PC-9 (cell line): ENCODE data around the gene OPN1SW. TPM values are rescaled to one million over a fixed set of nuclear protein-coding genes. Genes with fewer than 3 reads are reported as not detected.

Experiments
- BruUV-seq: library from RNA; stranded (reverse); fragments of 400-500 nt; replicated peaks from 2 replicates; lab custom pipeline; 2021; lab: Mats Ljungman, UMichigan
- CTCF ChIA-PET: fragments of 300-600 bp; sonication (Branson Sonifier 250); formaldehyde crosslinking; loops from one replicate; lab custom pipeline; 2022; ENCODE audit warnings: antibody characterized with exemption; lab: Charles Lee
- POLR2A ChIA-PET: fragments of 300-600 bp; sonication (Branson Sonifier 250); formaldehyde crosslinking; loops from one replicate; lab custom pipeline; 2022; ENCODE audit warnings: antibody characterized with exemption; ENCODE audit not compliant: unreplicated experiment; lab: Charles Lee
- DNase-seq, 2 experiments: peaks; one replicate each; pipeline versions ENCODE4 v3.0.0 to v3.0.0-alpha.2; 2015 to 2022; ENCODE audit warnings: mixed read lengths in 1 of 2
- H2AFZ ChIP-seq: fragments of 200-600 bp; sonication (generic); 2 replicates; pipeline ENCODE4 v1.8.1; 2017; ENCODE audit warnings: antibody characterized with exemption
- H3F3A ChIP-seq: fragments of 200-600 bp; sonication (generic); 2 replicates; pipeline ENCODE4 v1.8.1; 2017; ENCODE audit warnings: antibody characterized with exemption, mild to moderate bottlenecking, low read depth; ENCODE audit not compliant: insufficient read depth
- H3K27ac ChIP-seq: fragments of 200-600 bp; sonication (generic); 2 replicates; pipeline ENCODE4 v1.6.1; 2016; ENCODE audit warnings: mixed run types
- H3K27me3 ChIP-seq: fragments of 200-600 bp; sonication (generic); 2 replicates; pipeline ENCODE4 v1.6.1; 2016; ENCODE audit warnings: low read depth, mixed run types; ENCODE audit not compliant: insufficient read depth
- H3K36me3 ChIP-seq: fragments of 200-600 bp; sonication (generic); 2 replicates; pipeline ENCODE4 v1.6.1; 2016; ENCODE audit warnings: low read depth, mixed run types
- H3K4me1 ChIP-seq: fragments of 200-600 bp; sonication (generic); replicated peaks from 2 replicates; pipeline ENCODE4 v1.6.1; 2016; ENCODE audit warnings: mixed run types; ENCODE audit not compliant: insufficient read depth
- H3K4me2 ChIP-seq: fragments of 200-600 bp; sonication (generic); 2 replicates; pipeline ENCODE4 v1.6.1; 2017; ENCODE audit warnings: mixed run types
- H3K4me3 ChIP-seq: fragments of 200-600 bp; sonication (generic); 2 replicates; pipeline ENCODE4 v1.6.1; 2016; ENCODE audit warnings: mixed run types
- H3K79me2 ChIP-seq: fragments of 200-600 bp; sonication (generic); 2 replicates; pipeline ENCODE4 v1.6.1; 2017; ENCODE audit warnings: low read depth, mixed run types
- H3K9me2 ChIP-seq: fragments of 200-600 bp; sonication (generic); 2 replicates; pipeline ENCODE4 v1.8.1; 2017; ENCODE audit warnings: mild to moderate bottlenecking; ENCODE audit not compliant: insufficient read depth
- H3K9me3 ChIP-seq: fragments of 200-600 bp; sonication (generic); 2 replicates; pipeline ENCODE4 v1.8.1; 2016; ENCODE audit warnings: low read depth; ENCODE audit not compliant: insufficient read depth
- H4K20me1 ChIP-seq: fragments of 200-600 bp; sonication (generic); 2 replicates; pipeline ENCODE4 v1.8.1; 2017; ENCODE audit not compliant: insufficient read depth
- EZH2 ChIP-seq: fragments of 200-600 bp; sonication (generic); IDR thresholded peaks from 2 replicates; pipeline ENCODE4 v1.8.0; 2017; ENCODE audit warnings: antibody characterized with exemption, low read depth
- intact Hi-C: fragments of 100-400 bp; cut with micrococcal nuclease; formaldehyde crosslinking; loops from one replicate; pipeline ENCODE4 v1.10.0; 2022; ENCODE audit not compliant: unreplicated experiment
- total RNA-seq: library from RNA; stranded (reverse); gene quantifications from 2 replicates; pipeline ENCODE4 v1.2.3, GENCODE V29; 2021
- TF ChIP-seq, protein P1 (sequence below): fragments of 200-600 bp; sonication (generic); conservative IDR thresholded peaks from 2 replicates; pipeline ENCODE4 v1.6.1; 2017; ENCODE audit warnings: mixed run types, antibody characterized with exemption, mild to moderate bottlenecking, moderate library complexity

OPN1SW gene
- total RNA-seq, 1 experiment from 2014 or later: not detected

DNA sequence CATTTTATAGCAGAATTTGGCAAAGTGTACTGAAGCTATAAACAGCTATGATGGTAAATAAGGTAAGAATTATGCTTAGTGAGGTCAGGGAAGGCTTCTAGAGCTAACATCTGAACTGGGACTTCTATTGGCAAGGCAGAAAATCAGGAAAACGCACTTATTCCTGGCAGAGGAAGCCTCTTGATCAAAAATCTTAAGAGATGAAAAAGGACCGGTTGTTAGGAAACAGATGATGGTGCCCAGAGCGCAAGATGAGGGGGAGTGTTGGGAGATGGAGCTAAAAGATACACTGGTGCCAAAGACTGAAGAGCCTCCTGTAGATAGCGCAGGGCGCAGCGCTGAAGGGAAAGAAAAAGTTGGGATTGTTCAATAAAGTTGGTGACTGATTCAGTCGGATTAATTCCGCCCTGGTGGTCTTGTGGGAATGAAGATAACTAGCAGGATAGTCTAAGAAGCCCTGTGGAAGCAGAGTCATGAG lies 37.0 kb downstream of the OPN1SW start:
- Histone ChIP-seq H3K27ac (peak overlapping the region; percentile 81), H3K9me3 (no peaks in the 10 kb centered on the region), H3K9me2 (no peaks in the 10 kb centered on the region), H3K4me2 (peak overlapping the region; percentile 100), H3K4me1 (peaks cover 41% of the 10 kb centered on the region), H3K4me3 (peak overlapping the region; percentile 83), H4K20me1 (peaks cover 35% of the 10 kb centered on the region), H3F3A (peaks cover 16% of the 10 kb centered on the region), H3K27me3 (no peaks in the 10 kb centered on the region), H3K36me3 (peaks cover 15% of the 10 kb centered on the region; the same call in 1 of the 2 replicates), H2AFZ (peak overlapping the region; percentile 86), H3K79me2 (peaks cover 44% of the 10 kb centered on the region)
- CTCF ChIA-PET: interaction anchor here (0.6 to 1.4 kb wide), 3 partner anchors 262 to 726 kb away, joined by 3 to 15 read pairs (median 4); partner anchors contain the start of gene METTL2B
- TF ChIP-seq EZH2: no peak
- TF ChIP-seq, protein P1, sequence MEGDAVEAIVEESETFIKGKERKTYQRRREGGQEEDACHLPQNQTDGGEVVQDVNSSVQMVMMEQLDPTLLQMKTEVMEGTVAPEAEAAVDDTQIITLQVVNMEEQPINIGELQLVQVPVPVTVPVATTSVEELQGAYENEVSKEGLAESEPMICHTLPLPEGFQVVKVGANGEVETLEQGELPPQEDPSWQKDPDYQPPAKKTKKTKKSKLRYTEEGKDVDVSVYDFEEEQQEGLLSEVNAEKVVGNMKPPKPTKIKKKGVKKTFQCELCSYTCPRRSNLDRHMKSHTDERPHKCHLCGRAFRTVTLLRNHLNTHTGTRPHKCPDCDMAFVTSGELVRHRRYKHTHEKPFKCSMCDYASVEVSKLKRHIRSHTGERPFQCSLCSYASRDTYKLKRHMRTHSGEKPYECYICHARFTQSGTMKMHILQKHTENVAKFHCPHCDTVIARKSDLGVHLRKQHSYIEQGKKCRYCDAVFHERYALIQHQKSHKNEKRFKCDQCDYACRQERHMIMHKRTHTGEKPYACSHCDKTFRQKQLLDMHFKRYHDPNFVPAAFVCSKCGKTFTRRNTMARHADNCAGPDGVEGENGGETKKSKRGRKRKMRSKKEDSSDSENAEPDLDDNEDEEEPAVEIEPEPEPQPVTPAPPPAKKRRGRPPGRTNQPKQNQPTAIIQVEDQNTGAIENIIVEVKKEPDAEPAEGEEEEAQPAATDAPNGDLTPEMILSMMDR: no peak
- DNase-seq: no peak
- TSS peak; percentile 98 for BruUV-seq
- POLR2A ChIA-PET: interaction anchor here (0.6 to 0.9 kb wide), 4 partner anchors 57 to 382 kb away, joined by 3 to 7 read pairs (median 4); partner anchors contain the start of gene ATP6V1F
- intact Hi-C loops: loop anchor here (1.0 kb wide), 1 partner anchor 89 kb away; no protein-coding TSS in a partner anchor

DNA sequence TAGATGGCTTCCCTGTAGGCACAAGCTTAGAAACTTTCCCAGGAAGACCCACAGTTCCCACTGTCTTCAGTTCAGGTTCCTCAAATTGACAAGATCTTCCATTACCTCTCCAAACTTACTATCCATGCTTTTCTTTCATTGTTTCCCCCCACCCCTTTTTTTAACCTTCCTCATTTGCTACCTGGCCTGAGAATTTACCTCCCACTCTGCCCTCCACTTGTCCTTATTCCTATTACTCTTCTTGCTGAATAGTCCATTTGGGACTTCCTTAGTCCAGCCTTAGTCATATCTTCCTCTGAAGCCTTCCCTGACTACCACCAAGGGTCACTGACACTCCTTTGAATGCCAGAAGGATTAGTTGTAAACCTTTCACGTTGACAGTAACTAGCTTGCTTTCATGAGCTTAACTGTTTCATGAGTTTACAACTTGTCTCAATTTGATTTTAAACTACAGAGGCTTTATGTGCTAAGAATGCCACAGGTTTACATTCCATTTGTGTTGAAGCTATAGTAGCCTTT lies 37.7 kb downstream of the OPN1SW start:
- TF ChIP-seq, protein P1: no peak
- no peak for TF ChIP-seq EZH2
- peaks cover 29% of the 10 kb centered on the region for H4K20me1 ChIP-seq
- CTCF ChIA-PET: interaction anchor here (0.6 to 0.8 kb wide), 3 partner anchors 151 to 727 kb away, joined by 3 to 15 read pairs (median 5); no protein-coding TSS in a partner anchor
- BruUV-seq: no TSS peak
- POLR2A ChIA-PET: interaction anchor here (0.6 to 0.7 kb wide), 6 partner anchors 30 to 316 kb away, joined by 3 to 9 read pairs (median 6); no protein-coding TSS in a partner anchor
- H2AFZ ChIP-seq: 0 out of 2 replicates have a peak overlapping the region, but pooled peaks have one; percentile 86
- peaks cover 41% of the 10 kb centered on the region for H3K4me1 ChIP-seq
- H3F3A ChIP-seq: peaks cover 16% of the 10 kb centered on the region
- intact Hi-C loops: no loop called here
- 0 out of 2 replicates have a peak, but pooled peaks cover 8% of the 10 kb centered on the region for H3K36me3 ChIP-seq
- peaks cover 37% of the 10 kb centered on the region for H3K79me2 ChIP-seq
- peak overlapping the region; percentile 100 for H3K4me2 ChIP-seq
- DNase-seq: peak; percentile 21 to 87
- H3K27me3 ChIP-seq: no peaks in the 10 kb centered on the region
- H3K27ac ChIP-seq: peak overlapping the region; percentile 81
- no peaks in the 10 kb centered on the region for H3K9me3 ChIP-seq
- H3K9me2 ChIP-seq: no peaks in the 10 kb centered on the region
- H3K4me3 ChIP-seq: peak overlapping the region; percentile 83

DNA sequence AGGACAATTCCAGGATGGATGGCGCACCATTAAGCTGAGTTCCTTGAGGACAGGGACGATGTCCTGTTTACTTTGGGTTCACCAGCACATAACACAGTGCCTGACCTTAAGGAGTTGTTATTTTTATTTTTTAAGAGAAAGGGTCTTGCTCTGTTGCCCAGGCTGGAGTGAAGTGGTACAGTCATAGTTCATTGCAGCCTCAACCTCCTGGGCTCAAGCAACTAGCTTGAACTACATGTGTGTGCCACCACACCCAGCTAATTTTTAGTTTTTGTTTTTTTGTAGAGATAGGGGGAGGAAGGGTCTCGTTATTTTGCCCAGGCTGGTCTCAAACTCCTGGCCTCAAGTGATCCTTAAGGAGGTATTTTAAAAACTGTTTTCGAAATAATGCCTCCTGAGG lies 38.2 kb downstream of the OPN1SW start:
- Histone ChIP-seq H3K9me2 (no peaks in the 10 kb centered on the region), H3K27ac (peak overlapping the region; percentile 81), H3K4me1 (peaks cover 39% of the 10 kb centered on the region), H3K4me3 (no peak overlapping the region), H3K9me3 (no peaks in the 10 kb centered on the region), H3F3A (peaks cover 16% of the 10 kb centered on the region), H4K20me1 (peaks cover 24% of the 10 kb centered on the region), H2AFZ (no peak overlapping the region), H3K4me2 (peak overlapping the region; percentile 100), H3K27me3 (no peaks in the 10 kb centered on the region), H3K79me2 (peaks cover 32% of the 10 kb centered on the region), H3K36me3 (0 out of 2 replicates have a peak, but pooled peaks cover 3% of the 10 kb centered on the region)
- BruUV-seq: no TSS peak
- intact Hi-C loops: no loop called here
- CTCF ChIA-PET: interaction anchor here (0.6 kb wide), 1 partner anchor 151 kb away, joined by 5 read pairs; no protein-coding TSS in a partner anchor
- no peak for DNase-seq
- TF ChIP-seq, protein P1: no peak
- TF ChIP-seq EZH2: no peak
- POLR2A ChIA-PET: interaction anchor here (0.6 to 0.7 kb wide), 3 partner anchors 72 to 316 kb away, joined by 4 to 9 read pairs (median 4); no protein-coding TSS in a partner anchor
